Mesenchymal stem cell (in vitro differentiated cells and primary cell): ENCODE measurements around the gene LTB4R2.

Experiments
- DNase-seq: peaks from one replicate; pipeline ENCODE4 v3.0.0-alpha.2; 2013
- H2AFZ ChIP-seq: one replicate; pipeline ENCODE4 v1.6.1; 2013; ENCODE audit warnings: low read depth, mild to moderate bottlenecking, control low read depth, inconsistent platforms, low read length, moderate library complexity
- H2AK5ac ChIP-seq: 2 replicates; pipeline ENCODE4 v1.6.1; 2013; ENCODE audit warnings: low read length, moderate library complexity, mild to moderate bottlenecking, inconsistent platforms; ENCODE audit not compliant: severe bottlenecking
- H2BK120ac ChIP-seq: one replicate; pipeline ENCODE4 v1.6.1; 2013; ENCODE audit warnings: low read depth, mild to moderate bottlenecking, inconsistent platforms, low read length, moderate library complexity
- H2BK12ac ChIP-seq, 2 experiments: one replicate each; pipeline ENCODE4 v1.6.1; 2013; ENCODE audit warnings: inconsistent platforms in 2 of 2, low read length in 2 of 2, mild to moderate bottlenecking in 2 of 2, moderate library complexity in 2 of 2, control low read depth in 1 of 2
- H2BK15ac ChIP-seq: one replicate; pipeline ENCODE4 v1.6.1; 2013; ENCODE audit warnings: mild to moderate bottlenecking, low read depth, inconsistent platforms; ENCODE audit not compliant: poor library complexity, severe bottlenecking
- H2BK5ac ChIP-seq: 2 replicates; pipeline ENCODE4 v1.6.1; 2013; ENCODE audit warnings: low read depth, mild to moderate bottlenecking, low read length, control low read depth, inconsistent platforms; ENCODE audit not compliant: poor library complexity, severe bottlenecking
- H3K14ac ChIP-seq, 2 experiments: one replicate each; pipeline ENCODE4 v1.6.1; 2013; ENCODE audit warnings: inconsistent platforms in 2 of 2, low read length in 2 of 2, control low read depth in 1 of 2, mild to moderate bottlenecking in 1 of 2, moderate library complexity in 1 of 2
- H3K18ac ChIP-seq, 2 experiments: one replicate each; pipeline ENCODE4 v1.6.1; 2013; ENCODE audit warnings: inconsistent platforms in 2 of 2, low read length in 2 of 2, control low read depth in 1 of 2, low read depth in 1 of 2, mild to moderate bottlenecking in 1 of 2
- H3K23ac ChIP-seq, 2 experiments: one replicate each; pipeline ENCODE4 v1.6.1; 2013; ENCODE audit warnings: inconsistent platforms in 2 of 2, low read length in 2 of 2, mild to moderate bottlenecking in 2 of 2, moderate library complexity in 2 of 2, control low read depth in 1 of 2
- H3K27ac ChIP-seq: 2 replicates; pipeline ENCODE4 v1.5.1; 2013; ENCODE audit warnings: mild to moderate bottlenecking, moderate library complexity, low read length, control low read depth, inconsistent platforms; ENCODE audit not compliant: poor library complexity, severe bottlenecking
- H3K27me3 ChIP-seq, 2 experiments: 2 replicates each; pipeline versions ENCODE4 v1.6.1 to v1.7.0; 2013; ENCODE audit warnings: low read length in 2 of 2, mild to moderate bottlenecking in 2 of 2, moderate library complexity in 2 of 2, control low read depth in 1 of 2, inconsistent platforms in 1 of 2; ENCODE audit not compliant: control insufficient read depth in 1 of 2, insufficient read depth in 1 of 2
- H3K36me3 ChIP-seq, 2 experiments: 2 replicates each; pipeline versions ENCODE4 v1.6.1 to v1.7.0; 2013; ENCODE audit warnings: low read length in 2 of 2, control low read depth in 1 of 2, inconsistent platforms in 1 of 2, low read depth in 1 of 2, mild to moderate bottlenecking in 1 of 2; ENCODE audit not compliant: insufficient read depth in 2 of 2, control insufficient read depth in 1 of 2
- H3K4ac ChIP-seq, 2 experiments: one replicate each; pipeline ENCODE4 v1.6.1; 2013; ENCODE audit warnings: inconsistent platforms in 2 of 2, low read length in 2 of 2, mild to moderate bottlenecking in 2 of 2, moderate library complexity in 2 of 2, control low read depth in 1 of 2, low read depth in 1 of 2
- H3K4me1 ChIP-seq: 2 replicates; pipeline ENCODE4 v1.6.1; 2013; ENCODE audit warnings: low read depth, low read length, control low read depth; ENCODE audit not compliant: control insufficient read depth, insufficient read depth
- H3K4me2 ChIP-seq: 2 replicates; pipeline ENCODE4 v1.6.1; 2013; ENCODE audit warnings: low read length, mild to moderate bottlenecking, inconsistent platforms; ENCODE audit not compliant: poor library complexity, severe bottlenecking
- H3K4me3 ChIP-seq, 2 experiments: 2 replicates each; pipeline versions ENCODE4 v1.5.1 to v1.7.0; 2013; ENCODE audit warnings: low read length in 2 of 2, mild to moderate bottlenecking in 2 of 2, control low read depth in 1 of 2, low read depth in 1 of 2; ENCODE audit not compliant: insufficient read depth in 1 of 2
- H3K79me1 ChIP-seq: replicated peaks from 2 replicates; pipeline ENCODE4 v1.6.1; 2013; ENCODE audit warnings: mild to moderate bottlenecking, control low read depth, low read length, inconsistent platforms; ENCODE audit not compliant: poor library complexity, severe bottlenecking
- H3K9ac ChIP-seq: 2 replicates; pipeline ENCODE4 v1.7.0; 2013; ENCODE audit warnings: mild to moderate bottlenecking, low read length, moderate library complexity
- H3K9me3 ChIP-seq: 2 replicates; pipeline ENCODE4 v1.7.0; 2013; ENCODE audit warnings: mild to moderate bottlenecking, low read length; ENCODE audit not compliant: control insufficient read depth
- H4K8ac ChIP-seq: one replicate; pipeline ENCODE4 v1.6.1; 2013; ENCODE audit warnings: inconsistent platforms, mild to moderate bottlenecking, low read length, moderate library complexity
- H4K91ac ChIP-seq: one replicate; pipeline ENCODE4 v1.6.1; 2013; ENCODE audit warnings: mild to moderate bottlenecking, low read length, inconsistent platforms
- WGBS: methylation state at CpG from one replicate; pipeline ENCODE4 v1.1.7; 2013; ENCODE audit warnings: mixed read lengths; 5-methylcytosine and 5-hydroxymethylcytosine counted together

Gene LTB4R2

GRCh38 chr14:24323341-24323740, 13.4 kb downstream of the LTB4R2 start:
- 49% methylated on average over 3 of the region's 3 CpGs for WGBS
- H3K9me3 ChIP-seq: no peaks in the 10 kb centered on the region

GRCh38 chr14:24324024-24324423, 14.1 kb downstream of the LTB4R2 start:
- no peak overlapping the region for H2AK5ac ChIP-seq
- 78% methylated on average over 4 of the region's 6 CpGs for WGBS
- no peak overlapping the region for H2BK15ac ChIP-seq
- no peak overlapping the region for H4K8ac ChIP-seq
- H3K79me1 ChIP-seq: no peaks in the 10 kb centered on the region
- H3K27ac ChIP-seq: no peak overlapping the region
- DNase-seq: no peak
- no peak overlapping the region for H3K4me2 ChIP-seq
- no peak overlapping the region for H2BK5ac ChIP-seq
- H2AFZ ChIP-seq: no peak overlapping the region
- no peaks in the 10 kb centered on the region for H3K36me3 ChIP-seq
- H4K91ac ChIP-seq: peak overlapping the region; percentile 78
- peaks cover 4 to 48% of the 10 kb centered on the region in 2 experiments for H3K27me3 ChIP-seq
- H3K4ac ChIP-seq: no peak overlapping the region
- no peaks in the 10 kb centered on the region for H3K9me3 ChIP-seq
- no peak overlapping the region for H2BK12ac ChIP-seq
- peaks cover 6% of the 10 kb centered on the region for H3K4me1 ChIP-seq
- no peak overlapping the region for H3K23ac ChIP-seq
- no peak overlapping the region for H3K9ac ChIP-seq
- H3K14ac ChIP-seq: no peak overlapping the region
- no peak overlapping the region for H3K18ac ChIP-seq
- H2BK120ac ChIP-seq: no peak overlapping the region
- no peak overlapping the region for H3K4me3 ChIP-seq

More at GRCh38 chr14:24323341-24323740, 13.4 kb downstream of the LTB4R2 start:
- no peak overlapping the region for H3K18ac ChIP-seq
- H3K36me3 ChIP-seq: no peaks in the 10 kb centered on the region
- no peak overlapping the region for H3K4me2 ChIP-seq
- H3K23ac ChIP-seq: no peak overlapping the region
- no peak overlapping the region for H3K14ac ChIP-seq
- no peak overlapping the region for H3K4me3 ChIP-seq
- H3K27me3 ChIP-seq: peaks cover 4 to 54% of the 10 kb centered on the region in 2 experiments
- no peak overlapping the region for H2BK15ac ChIP-seq
- no peak overlapping the region for H2BK5ac ChIP-seq
- no peak overlapping the region for H4K91ac ChIP-seq
- H2BK12ac ChIP-seq: no peak overlapping the region
- no peak overlapping the region for H2AFZ ChIP-seq
- DNase-seq: no peak
- no peak overlapping the region for H4K8ac ChIP-seq
- peaks cover 6% of the 10 kb centered on the region for H3K4me1 ChIP-seq
- no peaks in the 10 kb centered on the region for H3K79me1 ChIP-seq
- no peak overlapping the region for H2AK5ac ChIP-seq
- no peak overlapping the region for H3K4ac ChIP-seq
- no peak overlapping the region for H3K27ac ChIP-seq
- no peak overlapping the region for H3K9ac ChIP-seq
- H2BK120ac ChIP-seq: no peak overlapping the region

GRCh38 chr14:24325041-24325530, 15.1 kb downstream of the LTB4R2 start:
- WGBS: 96% methylated on average over 5 of the region's 5 CpGs
- no peak overlapping the region for H2AFZ ChIP-seq

GRCh38 chr14:24325963-24326362, 16.0 kb downstream of the LTB4R2 start:
- Histone ChIP-seq H3K27ac (no peak overlapping the region), H3K18ac (no peak overlapping the region), H2BK5ac (no peak overlapping the region), H3K4ac (no peak overlapping the region), H3K27me3 (peaks cover 0 to 34% of the 10 kb centered on the region in 2 experiments), H3K36me3 (no peaks in the 10 kb centered on the region), H2BK15ac (no peak overlapping the region), H2BK12ac (no peak overlapping the region), H3K79me1 (no peaks in the 10 kb centered on the region), H3K9ac (no peak overlapping the region), H3K9me3 (no peaks in the 10 kb centered on the region), H2AFZ (no peak overlapping the region), H2AK5ac (no peak overlapping the region), H4K8ac (no peak overlapping the region), H4K91ac (no peak overlapping the region), H3K4me2 (no peak overlapping the region), H3K14ac (no peak overlapping the region), H3K4me3 (no peak overlapping the region), H2BK120ac (no peak overlapping the region), H3K23ac (no peak overlapping the region), H3K4me1 (peaks cover 6% of the 10 kb centered on the region)
- WGBS: 86% methylated on average over 9 of the region's 9 CpGs
- DNase-seq: no peak

More at GRCh38 chr14:24325041-24325530, 15.1 kb downstream of the LTB4R2 start:
- no peak overlapping the region for H3K14ac ChIP-seq
- H3K9ac ChIP-seq: no peak overlapping the region
- H3K36me3 ChIP-seq: no peaks in the 10 kb centered on the region
- no peak overlapping the region for H3K27ac ChIP-seq
- no peak overlapping the region for H3K23ac ChIP-seq
- no peak overlapping the region for H2AK5ac ChIP-seq
- no peak overlapping the region for H4K91ac ChIP-seq
- peaks cover under 1 to 38% of the 10 kb centered on the region in 2 experiments for H3K27me3 ChIP-seq
- no peak overlapping the region for H2BK15ac ChIP-seq
- no peak overlapping the region for H2BK12ac ChIP-seq
- no peak overlapping the region for H3K18ac ChIP-seq
- no peaks in the 10 kb centered on the region for H3K9me3 ChIP-seq
- H4K8ac ChIP-seq: no peak overlapping the region
- peaks cover 6% of the 10 kb centered on the region for H3K4me1 ChIP-seq
- H3K79me1 ChIP-seq: no peaks in the 10 kb centered on the region
- H3K4me2 ChIP-seq: no peak overlapping the region
- H2BK120ac ChIP-seq: no peak overlapping the region
- H3K4me3 ChIP-seq: no peak overlapping the region
- DNase-seq: no peak
- H2BK5ac ChIP-seq: no peak overlapping the region
- no peak overlapping the region for H3K4ac ChIP-seq
